Neural cell (in vitro differentiated cells): ENCODE data around the gene HACL1. TPM values are rescaled to one million over a fixed set of nuclear protein-coding genes. Genes with fewer than 3 reads are reported as not detected.

ENCODE experiments used
- H2AFZ ChIP-seq: fragments of 200-600, 300-800 bp; sonication (generic), shearing (Covaris generic); 2 replicates; pipeline ENCODE4 v1.6.0; 2014; ENCODE audit warnings: low read depth, mild to moderate bottlenecking, antibody characterized with exemption, low read length, moderate library complexity
- H3F3A ChIP-seq: fragments of 200-600 bp; shearing (Covaris generic); 2 replicates; pipeline ENCODE4 v1.6.1; 2016; ENCODE audit warnings: mild to moderate bottlenecking, moderate library complexity, mixed read lengths, antibody characterized with exemption, low read length; ENCODE audit not compliant: insufficient read depth, poor library complexity, severe bottlenecking
- H3K27ac ChIP-seq: fragments of 200-600, 300-800 bp; sonication (generic), shearing (Covaris generic); 2 replicates; pipeline ENCODE4 v1.5.1; 2014; ENCODE audit warnings: mild to moderate bottlenecking, low read length, moderate library complexity
- H3K27me3 ChIP-seq: fragments of 300-800, 200-600 bp; sonication (generic), shearing (Covaris generic); 2 replicates; pipeline ENCODE4 v1.6.0; 2014; ENCODE audit warnings: mild to moderate bottlenecking, low read depth, low read length, moderate library complexity; ENCODE audit not compliant: insufficient read depth
- H3K36me3 ChIP-seq: fragments of 300-800, 200-600 bp; sonication (generic), shearing (Covaris generic); 2 replicates; pipeline ENCODE4 v1.5.1; 2014; ENCODE audit warnings: mild to moderate bottlenecking, antibody characterized with exemption, low read length, moderate library complexity; ENCODE audit not compliant: insufficient read depth
- H3K4me2 ChIP-seq: fragments of 300-800, 200-600 bp; sonication (generic), shearing (Covaris generic); 2 replicates; pipeline ENCODE4 v1.6.0; 2014; ENCODE audit warnings: mild to moderate bottlenecking, low read length
- H3K4me3 ChIP-seq: fragments of 300-800, 200-600 bp; sonication (generic), shearing (Covaris generic); 2 replicates; pipeline ENCODE4 v1.5.1; 2014; ENCODE audit warnings: mild to moderate bottlenecking, low read length, moderate library complexity
- H3K79me2 ChIP-seq: fragments of 200-600 bp; shearing (Covaris generic); replicated peaks from 2 replicates; pipeline ENCODE4 v1.6.0; 2014; ENCODE audit warnings: mild to moderate bottlenecking, low read length, moderate library complexity; ENCODE audit not compliant: insufficient read depth
- H3K9ac ChIP-seq: fragments of 300-800, 200-600 bp; sonication (generic), shearing (Covaris generic); 2 replicates; pipeline ENCODE4 v1.6.1; 2016; ENCODE audit warnings: mild to moderate bottlenecking, low read length, mixed read lengths
- H3K9me2 ChIP-seq: fragments of 200-600 bp; shearing (Covaris generic); 2 replicates; pipeline ENCODE4 v1.6.1; 2016; ENCODE audit warnings: mild to moderate bottlenecking, low read length, mixed read lengths; ENCODE audit not compliant: insufficient read depth
- H3K9me3 ChIP-seq: fragments of 200-600, 300-800 bp; sonication (generic), shearing (Covaris generic); 2 replicates; pipeline ENCODE4 v1.6.1; 2016; ENCODE audit warnings: mild to moderate bottlenecking, mixed run types, low read length, moderate library complexity, mixed read lengths
- H4K20me1 ChIP-seq: fragments of 200-600 bp; shearing (Covaris generic); 2 replicates; pipeline ENCODE4 v1.6.1; 2016; ENCODE audit warnings: mild to moderate bottlenecking, mixed run types; ENCODE audit not compliant: insufficient read depth
- EP300 ChIP-seq: fragments of 450-650 bp; conservative IDR thresholded peaks from 2 replicates; pipeline ENCODE4 v1.6.1; 2014; ENCODE audit warnings: antibody characterized with exemption, mild to moderate bottlenecking, moderate library complexity; ENCODE audit not compliant: poor library complexity, severe bottlenecking
- EZH2 ChIP-seq: fragments of 200-600, 300-800 bp; shearing (Covaris generic), sonication (generic); IDR thresholded peaks from 2 replicates; pipeline ENCODE4 v1.6.1; 2014; ENCODE audit warnings: antibody characterized with exemption, low read length, borderline replicate concordance, mild to moderate bottlenecking; ENCODE audit not compliant: insufficient read depth, poor library complexity, severe bottlenecking
- MXI1 ChIP-seq: fragments of 450-650 bp; conservative IDR thresholded peaks from 2 replicates; pipeline ENCODE4 v1.6.1; 2014; ENCODE audit warnings: antibody characterized with exemption, mild to moderate bottlenecking; ENCODE audit not compliant: poor library complexity, severe bottlenecking
- POLR2AphosphoS5 ChIP-seq: IDR thresholded peaks from 2 replicates; pipeline ENCODE4 v1.6.1; 2012
- RAD21 ChIP-seq: fragments of 450-650 bp; conservative IDR thresholded peaks from 2 replicates; pipeline ENCODE4 v1.6.1; 2014; ENCODE audit warnings: antibody characterized with exemption, mild to moderate bottlenecking, moderate library complexity
- REST ChIP-seq: IDR thresholded peaks from 2 replicates; pipeline ENCODE4 v1.6.1; 2012; ENCODE audit warnings: borderline replicate concordance
- SMC3 ChIP-seq: fragments of 450-650 bp; conservative IDR thresholded peaks from 2 replicates; pipeline ENCODE4 v1.6.1; 2014; ENCODE audit warnings: antibody characterized with exemption, mild to moderate bottlenecking, moderate library complexity; ENCODE audit not compliant: poor library complexity
- TAF1 ChIP-seq: IDR thresholded peaks from 2 replicates; pipeline ENCODE4 v1.6.1; 2012; ENCODE audit warnings: low read depth
- polyA plus RNA-seq: library from polyadenylated mRNA; depleted of rRNA; stranded (reverse); fragments of >200 nt; gene quantifications from 2 replicates; pipeline ENCODE4 v1.2.3, GENCODE V29; 2014
- TF ChIP-seq, protein P1 (sequence below): fragments of 450-650 bp; IDR thresholded peaks from 2 replicates; pipeline ENCODE4 v1.5.1; 2014; ENCODE audit warnings: antibody characterized with exemption, mild to moderate bottlenecking, moderate library complexity; ENCODE audit not compliant: poor library complexity, severe bottlenecking

The HACL1 gene
- polyA plus RNA-seq, 1 donor from 2014 or later: 26.0 TPM

DNA sequence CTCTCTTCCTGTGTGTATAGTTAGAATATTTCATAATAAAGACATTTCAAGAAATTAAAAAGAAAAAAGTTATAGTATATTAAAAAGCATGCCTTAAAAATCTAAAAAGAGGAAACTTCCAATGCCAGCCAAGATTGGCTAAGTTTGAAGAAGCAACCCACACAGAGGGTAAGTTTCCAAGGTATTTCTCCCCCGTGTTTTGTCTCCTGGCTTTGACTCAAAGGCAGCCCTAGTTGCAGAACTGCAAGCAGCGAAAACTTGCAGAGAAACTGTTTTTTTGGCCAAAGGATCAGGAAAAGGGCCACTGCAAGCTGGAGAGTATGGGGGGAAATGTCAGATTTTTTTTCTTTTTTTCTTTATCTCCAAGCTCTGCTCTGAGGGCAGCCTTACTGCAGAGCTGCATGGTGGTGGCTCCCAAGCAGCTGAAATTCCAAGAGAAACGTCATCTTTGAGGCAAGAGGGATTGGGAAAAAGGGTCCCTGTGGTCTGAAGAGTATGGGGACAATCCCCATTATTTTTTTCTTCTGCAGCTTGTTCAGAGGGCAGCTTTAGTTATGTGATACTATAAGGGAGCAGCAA, 23.0 kb downstream of the HACL1 start:
- Histone ChIP-seq H3F3A (no peaks in the 10 kb centered on the region), H3K27ac (no peak overlapping the region), H3K79me2 (no peaks in the 10 kb centered on the region), H3K4me3 (no peak overlapping the region), H3K9ac (no peak overlapping the region), H3K9me2 (no peaks in the 10 kb centered on the region), H2AFZ (no peak overlapping the region), H4K20me1 (no peaks in the 10 kb centered on the region), H3K9me3 (no peaks in the 10 kb centered on the region), H3K36me3 (peaks cover 4% of the 10 kb centered on the region), H3K27me3 (no peaks in the 10 kb centered on the region), H3K4me2 (no peak overlapping the region)
- TF ChIP-seq EP300 (no peak), REST (no peak), EZH2 (no peak), POLR2AphosphoS5 (no peak), MXI1 (no peak), SMC3 (no peak), RAD21 (no peak), TAF1 (no peak)
- TF ChIP-seq, protein P1, sequence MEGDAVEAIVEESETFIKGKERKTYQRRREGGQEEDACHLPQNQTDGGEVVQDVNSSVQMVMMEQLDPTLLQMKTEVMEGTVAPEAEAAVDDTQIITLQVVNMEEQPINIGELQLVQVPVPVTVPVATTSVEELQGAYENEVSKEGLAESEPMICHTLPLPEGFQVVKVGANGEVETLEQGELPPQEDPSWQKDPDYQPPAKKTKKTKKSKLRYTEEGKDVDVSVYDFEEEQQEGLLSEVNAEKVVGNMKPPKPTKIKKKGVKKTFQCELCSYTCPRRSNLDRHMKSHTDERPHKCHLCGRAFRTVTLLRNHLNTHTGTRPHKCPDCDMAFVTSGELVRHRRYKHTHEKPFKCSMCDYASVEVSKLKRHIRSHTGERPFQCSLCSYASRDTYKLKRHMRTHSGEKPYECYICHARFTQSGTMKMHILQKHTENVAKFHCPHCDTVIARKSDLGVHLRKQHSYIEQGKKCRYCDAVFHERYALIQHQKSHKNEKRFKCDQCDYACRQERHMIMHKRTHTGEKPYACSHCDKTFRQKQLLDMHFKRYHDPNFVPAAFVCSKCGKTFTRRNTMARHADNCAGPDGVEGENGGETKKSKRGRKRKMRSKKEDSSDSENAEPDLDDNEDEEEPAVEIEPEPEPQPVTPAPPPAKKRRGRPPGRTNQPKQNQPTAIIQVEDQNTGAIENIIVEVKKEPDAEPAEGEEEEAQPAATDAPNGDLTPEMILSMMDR: no peak

DNA sequence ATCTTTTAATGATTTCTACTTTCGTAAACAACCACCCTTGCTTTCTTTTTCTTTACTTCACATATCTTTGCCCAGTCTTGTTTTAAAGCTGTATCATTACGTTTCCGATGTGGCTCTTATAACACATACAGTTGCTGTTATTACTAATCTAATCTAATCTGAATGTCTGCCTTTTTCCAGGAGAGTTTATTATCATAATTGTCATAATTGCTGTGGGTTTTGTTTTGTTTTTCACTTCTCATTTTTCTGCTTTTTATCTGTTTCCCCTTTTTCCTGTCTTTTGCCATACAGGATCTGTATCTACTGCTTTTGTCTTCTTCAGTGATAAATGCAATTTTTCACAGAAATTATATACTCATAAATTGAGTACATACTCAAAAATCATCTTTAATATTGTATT, 24.9 kb downstream of the HACL1 start:
- Histone ChIP-seq H3K9me3 (no peaks in the 10 kb centered on the region), H3K4me2 (no peak overlapping the region), H4K20me1 (no peaks in the 10 kb centered on the region), H2AFZ (no peak overlapping the region), H3K27ac (no peak overlapping the region), H3K79me2 (no peaks in the 10 kb centered on the region), H3K36me3 (peaks cover 4% of the 10 kb centered on the region), H3K27me3 (no peaks in the 10 kb centered on the region), H3F3A (no peaks in the 10 kb centered on the region), H3K9me2 (no peaks in the 10 kb centered on the region), H3K4me3 (no peak overlapping the region), H3K9ac (no peak overlapping the region)
- TF ChIP-seq, protein P1: no peak
- no peak for TF ChIP-seq REST
- no peak for TF ChIP-seq EP300
- TF ChIP-seq TAF1: no peak
- no peak for TF ChIP-seq MXI1
